OCI-LY7 (cell line): Measurements from ENCODE around the gene RPS17.

ENCODE experiments used
- EZH2phosphoT487 ChIP-seq: fragments of 200-600 bp; sonication (generic); IDR thresholded peaks from 2 replicates; pipeline ENCODE4 v1.6.1; 2018; ENCODE audit warnings: low read depth, borderline replicate concordance, mild to moderate bottlenecking, mixed run types, antibody characterized with exemption, low read length, moderate library complexity, mixed read lengths
- TF ChIP-seq, protein P1 (sequence below): fragments of 200-600 bp; sonication (generic); conservative IDR thresholded peaks from 2 replicates; pipeline ENCODE4 v1.5.1; 2014; ENCODE audit warnings: mild to moderate bottlenecking, antibody characterized with exemption, low read length, moderate library complexity, mixed read lengths

DNA sequence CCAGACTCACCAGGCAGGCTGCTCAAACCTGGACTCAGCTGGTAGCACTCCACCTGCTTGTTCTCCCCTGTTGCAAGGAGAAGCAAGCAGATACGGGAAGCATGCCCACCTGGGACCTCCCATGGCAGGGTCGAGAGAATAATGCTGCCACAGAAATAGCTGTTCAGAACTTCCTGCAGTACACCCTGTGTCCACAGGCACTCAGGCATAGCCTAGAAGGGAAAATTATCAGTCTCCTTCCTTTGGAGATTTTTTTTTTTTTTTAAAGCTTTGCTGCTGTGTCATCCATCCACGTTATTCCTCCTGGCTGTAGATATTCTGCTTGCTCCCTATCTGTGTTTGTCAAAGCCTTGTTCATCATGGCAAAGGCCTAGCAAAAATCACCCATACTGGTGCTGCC, 32.7 kb upstream of the RPS17 start:
- TF ChIP-seq, protein P1, sequence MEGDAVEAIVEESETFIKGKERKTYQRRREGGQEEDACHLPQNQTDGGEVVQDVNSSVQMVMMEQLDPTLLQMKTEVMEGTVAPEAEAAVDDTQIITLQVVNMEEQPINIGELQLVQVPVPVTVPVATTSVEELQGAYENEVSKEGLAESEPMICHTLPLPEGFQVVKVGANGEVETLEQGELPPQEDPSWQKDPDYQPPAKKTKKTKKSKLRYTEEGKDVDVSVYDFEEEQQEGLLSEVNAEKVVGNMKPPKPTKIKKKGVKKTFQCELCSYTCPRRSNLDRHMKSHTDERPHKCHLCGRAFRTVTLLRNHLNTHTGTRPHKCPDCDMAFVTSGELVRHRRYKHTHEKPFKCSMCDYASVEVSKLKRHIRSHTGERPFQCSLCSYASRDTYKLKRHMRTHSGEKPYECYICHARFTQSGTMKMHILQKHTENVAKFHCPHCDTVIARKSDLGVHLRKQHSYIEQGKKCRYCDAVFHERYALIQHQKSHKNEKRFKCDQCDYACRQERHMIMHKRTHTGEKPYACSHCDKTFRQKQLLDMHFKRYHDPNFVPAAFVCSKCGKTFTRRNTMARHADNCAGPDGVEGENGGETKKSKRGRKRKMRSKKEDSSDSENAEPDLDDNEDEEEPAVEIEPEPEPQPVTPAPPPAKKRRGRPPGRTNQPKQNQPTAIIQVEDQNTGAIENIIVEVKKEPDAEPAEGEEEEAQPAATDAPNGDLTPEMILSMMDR = no peak
- TF ChIP-seq EZH2phosphoT487 = no peak
